ENCODE measurements around the gene PALB2. TPM values are rescaled to one million over a fixed set of nuclear protein-coding genes. Genes with fewer than 3 reads are reported as not detected.

The PALB2 gene
- total RNA-seq, 1 experiment from 2014 or later = 19.1 TPM

DNA sequence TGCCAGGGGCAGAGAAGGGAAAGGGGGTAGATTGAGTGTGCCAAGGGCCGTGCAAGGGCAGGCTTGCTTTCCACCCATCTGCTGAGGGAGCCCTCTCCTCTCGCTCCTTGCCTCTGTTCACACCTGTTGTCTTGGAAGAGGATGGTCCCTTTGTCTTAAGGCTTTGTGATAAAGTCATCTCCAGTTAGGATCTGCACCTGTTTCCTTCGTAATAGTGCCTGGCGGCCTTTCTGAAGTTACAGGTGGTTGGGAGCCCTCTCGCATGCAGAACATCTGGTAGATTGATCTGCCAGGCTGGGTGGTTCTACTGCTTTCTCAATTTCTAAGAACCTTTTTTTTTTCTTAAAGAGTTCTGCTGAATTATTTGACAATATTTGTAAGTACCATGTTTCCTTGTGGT is 67.3 kb downstream of the PALB2 start:
- H3K27me3 ChIP-seq (ENCODE audit: insufficient read depth, low read depth) = no peaks in the 10 kb centered on the region
- POLR2A ChIA-PET (ENCODE audit: unreplicated experiment) = no interaction called here
- H3K9me3 ChIP-seq (ENCODE audit: insufficient read depth, low read depth) = no peaks in the 10 kb centered on the region
- H3F3A ChIP-seq (ENCODE audit: insufficient read depth, low read depth) = peaks cover 10% of the 10 kb centered on the region
- H2AFZ ChIP-seq = no peak overlapping the region
- no peak overlapping the region for H3K4me3 ChIP-seq
- peaks cover 3% of the 10 kb centered on the region for H4K20me1 ChIP-seq (ENCODE audit: insufficient read depth)
- BruUV-seq (replicated peaks) = no TSS peak
- H3K9me2 ChIP-seq (ENCODE audit: insufficient read depth) = no peaks in the 10 kb centered on the region
- H3K79me2 ChIP-seq (ENCODE audit: low read depth) = no peaks in the 10 kb centered on the region
- CTCF ChIA-PET = no interaction called here
- H3K36me3 ChIP-seq (ENCODE audit: low read depth) = peaks cover 5% of the 10 kb centered on the region
- TF ChIP-seq, protein P1, sequence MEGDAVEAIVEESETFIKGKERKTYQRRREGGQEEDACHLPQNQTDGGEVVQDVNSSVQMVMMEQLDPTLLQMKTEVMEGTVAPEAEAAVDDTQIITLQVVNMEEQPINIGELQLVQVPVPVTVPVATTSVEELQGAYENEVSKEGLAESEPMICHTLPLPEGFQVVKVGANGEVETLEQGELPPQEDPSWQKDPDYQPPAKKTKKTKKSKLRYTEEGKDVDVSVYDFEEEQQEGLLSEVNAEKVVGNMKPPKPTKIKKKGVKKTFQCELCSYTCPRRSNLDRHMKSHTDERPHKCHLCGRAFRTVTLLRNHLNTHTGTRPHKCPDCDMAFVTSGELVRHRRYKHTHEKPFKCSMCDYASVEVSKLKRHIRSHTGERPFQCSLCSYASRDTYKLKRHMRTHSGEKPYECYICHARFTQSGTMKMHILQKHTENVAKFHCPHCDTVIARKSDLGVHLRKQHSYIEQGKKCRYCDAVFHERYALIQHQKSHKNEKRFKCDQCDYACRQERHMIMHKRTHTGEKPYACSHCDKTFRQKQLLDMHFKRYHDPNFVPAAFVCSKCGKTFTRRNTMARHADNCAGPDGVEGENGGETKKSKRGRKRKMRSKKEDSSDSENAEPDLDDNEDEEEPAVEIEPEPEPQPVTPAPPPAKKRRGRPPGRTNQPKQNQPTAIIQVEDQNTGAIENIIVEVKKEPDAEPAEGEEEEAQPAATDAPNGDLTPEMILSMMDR (conservative IDR thresholded peaks at IDR 0.05) = no peak
- TF ChIP-seq EZH2 (IDR thresholded peaks at IDR 0.05; ENCODE audit: low read depth) = no peak
- no peaks in the 10 kb centered on the region for H3K4me1 ChIP-seq (replicated peaks; ENCODE audit: insufficient read depth)
- no peak overlapping the region for H3K27ac ChIP-seq
- no peak for DNase-seq
- intact Hi-C loops (cut with micrococcal nuclease; ENCODE audit: unreplicated experiment) = no loop called here
- H3K4me2 ChIP-seq = no peak overlapping the region

DNA sequence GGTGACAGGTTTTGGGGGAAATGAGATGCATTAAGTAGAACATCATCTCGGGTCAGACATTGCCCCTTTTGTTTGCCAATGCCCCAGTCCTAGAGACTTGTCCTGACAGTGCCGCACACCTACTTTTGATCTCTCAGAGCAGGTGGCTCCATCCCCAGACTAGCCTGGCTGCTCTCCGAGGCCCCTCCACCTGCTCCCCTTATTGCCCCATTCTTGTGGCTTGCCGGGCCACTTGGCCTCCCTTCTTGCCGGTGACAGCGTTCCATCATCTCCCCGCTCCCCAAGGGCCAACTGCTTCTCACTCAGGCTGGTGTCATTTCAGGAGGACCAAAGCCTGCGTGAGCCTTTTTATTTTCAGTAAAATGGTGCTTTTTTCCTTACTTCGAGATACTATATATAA is 68.7 kb downstream of the PALB2 start:
- no peak for DNase-seq
- Histone ChIP-seq H2AFZ (no peak overlapping the region), H3K27ac (no peak overlapping the region), H3K79me2 (ENCODE audit: low read depth) (no peaks in the 10 kb centered on the region), H3K36me3 (ENCODE audit: low read depth) (peaks cover 13% of the 10 kb centered on the region), H3F3A (ENCODE audit: insufficient read depth, low read depth) (no peaks in the 10 kb centered on the region; the same call in 1 of the 2 replicates), H3K4me3 (no peak overlapping the region), H3K4me2 (no peak overlapping the region), H3K4me1 (replicated peaks; ENCODE audit: insufficient read depth) (no peaks in the 10 kb centered on the region), H4K20me1 (ENCODE audit: insufficient read depth) (no peaks in the 10 kb centered on the region; the same call in none of the 2 replicates), H3K27me3 (ENCODE audit: insufficient read depth, low read depth) (no peaks in the 10 kb centered on the region), H3K9me2 (ENCODE audit: insufficient read depth) (no peaks in the 10 kb centered on the region), H3K9me3 (ENCODE audit: insufficient read depth, low read depth) (no peaks in the 10 kb centered on the region)
- intact Hi-C loops (cut with micrococcal nuclease; ENCODE audit: unreplicated experiment) = no loop called here
- TF ChIP-seq, protein P1 (conservative IDR thresholded peaks at IDR 0.05) = no peak
- no peak for TF ChIP-seq EZH2 (IDR thresholded peaks at IDR 0.05; ENCODE audit: low read depth)
- BruUV-seq (replicated peaks) = no TSS peak
- POLR2A ChIA-PET (ENCODE audit: unreplicated experiment) = no interaction called here
- CTCF ChIA-PET = no interaction called here

DNA sequence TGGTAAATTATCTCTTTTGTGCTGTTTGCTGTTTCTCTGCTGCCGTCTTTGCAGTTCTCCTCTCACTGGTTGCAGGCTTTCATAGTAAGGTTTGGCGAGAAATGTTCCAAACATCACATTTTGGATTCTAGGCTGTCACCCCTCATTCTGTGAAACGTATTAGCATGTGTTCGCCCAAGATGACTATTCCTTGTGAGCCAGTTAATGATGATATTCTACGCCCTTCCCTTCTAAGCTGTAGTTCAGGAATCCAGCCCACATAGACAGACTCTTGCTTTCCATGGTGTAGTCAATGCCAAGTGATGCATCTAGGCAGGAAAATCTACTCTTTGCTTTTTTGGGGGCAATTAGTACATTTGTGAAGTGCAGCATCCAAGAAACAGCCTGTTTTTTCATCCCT is 69.2 kb downstream of the PALB2 start:
- TF ChIP-seq EZH2 (IDR thresholded peaks at IDR 0.05; ENCODE audit: low read depth) = no peak
- TF ChIP-seq, protein P1 (conservative IDR thresholded peaks at IDR 0.05) = no peak
- ChIA-PET POLR2A (ENCODE audit: unreplicated experiment) (no interaction called here), CTCF (no interaction called here)
- no peak overlapping the region for H3K27ac ChIP-seq
- intact Hi-C loops (cut with micrococcal nuclease; ENCODE audit: unreplicated experiment) = no loop called here
- DNase-seq = no peak
- H3K9me2 ChIP-seq (ENCODE audit: insufficient read depth) = no peaks in the 10 kb centered on the region
- H4K20me1 ChIP-seq (ENCODE audit: insufficient read depth) = no peaks in the 10 kb centered on the region; the same call in none of the 2 replicates
- H3K4me1 ChIP-seq (replicated peaks; ENCODE audit: insufficient read depth) = no peaks in the 10 kb centered on the region
- H3K27me3 ChIP-seq (ENCODE audit: insufficient read depth, low read depth) = no peaks in the 10 kb centered on the region
- H3K4me2 ChIP-seq = no peak overlapping the region
- no peak overlapping the region for H2AFZ ChIP-seq
- no peak overlapping the region for H3K4me3 ChIP-seq
- H3K79me2 ChIP-seq (ENCODE audit: low read depth) = no peaks in the 10 kb centered on the region
- H3K36me3 ChIP-seq (ENCODE audit: low read depth) = peaks cover 16% of the 10 kb centered on the region
- BruUV-seq (replicated peaks) = no TSS peak
- H3F3A ChIP-seq (ENCODE audit: insufficient read depth, low read depth) = no peaks in the 10 kb centered on the region; the same call in 1 of the 2 replicates
- H3K9me3 ChIP-seq (ENCODE audit: insufficient read depth, low read depth) = no peaks in the 10 kb centered on the region
